Gastrocnemius medialis (tissue), 4 donors: Measurements from ENCODE around the gene CALN1.

Source experiments
- CTCF ChIP-seq, 5 experiments: fragments of 450-650 bp in 3 of 5; fragments of 200-600 bp in 2 of 5; sonication (generic) in 2 of 5; IDR thresholded peaks in 4 of 5; conservative IDR thresholded peaks in 1 of 5; 1 replicate in 4 of 5; 2 replicates in 1 of 5; pipeline ENCODE4 v1.5.1; 2016 to 2019; ENCODE audit warnings: antibody characterized with exemption in 5 of 5, mild to moderate bottlenecking in 3 of 5, moderate library complexity in 3 of 5
- POLR2A ChIP-seq, 2 donors: fragments of 450-650 bp; IDR thresholded peaks; one replicate each; pipeline ENCODE4 v1.6.1; 2017; ENCODE audit warnings: antibody characterized with exemption in 2 of 2, mild to moderate bottlenecking in 2 of 2, moderate library complexity in 2 of 2

GRCh38 chr7:72411419-72411818 is 719 bp downstream of the CALN1 start:
- no peak for TF ChIP-seq CTCF (IDR thresholded peaks at IDR 0.05 in 4 of 5, conservative IDR thresholded peaks at IDR 0.05 in 1 of 5)
- TF ChIP-seq POLR2A (IDR thresholded peaks at IDR 0.05) = no peak
